NCI-H1694 (cell line): ENCODE results near the gene CYBA.

ENCODE experiments used
- DNase-seq: peaks from one replicate; lab custom pipeline; 2025; lab: John Stamatoyannopoulos, UW

Gene CYBA

DNA sequence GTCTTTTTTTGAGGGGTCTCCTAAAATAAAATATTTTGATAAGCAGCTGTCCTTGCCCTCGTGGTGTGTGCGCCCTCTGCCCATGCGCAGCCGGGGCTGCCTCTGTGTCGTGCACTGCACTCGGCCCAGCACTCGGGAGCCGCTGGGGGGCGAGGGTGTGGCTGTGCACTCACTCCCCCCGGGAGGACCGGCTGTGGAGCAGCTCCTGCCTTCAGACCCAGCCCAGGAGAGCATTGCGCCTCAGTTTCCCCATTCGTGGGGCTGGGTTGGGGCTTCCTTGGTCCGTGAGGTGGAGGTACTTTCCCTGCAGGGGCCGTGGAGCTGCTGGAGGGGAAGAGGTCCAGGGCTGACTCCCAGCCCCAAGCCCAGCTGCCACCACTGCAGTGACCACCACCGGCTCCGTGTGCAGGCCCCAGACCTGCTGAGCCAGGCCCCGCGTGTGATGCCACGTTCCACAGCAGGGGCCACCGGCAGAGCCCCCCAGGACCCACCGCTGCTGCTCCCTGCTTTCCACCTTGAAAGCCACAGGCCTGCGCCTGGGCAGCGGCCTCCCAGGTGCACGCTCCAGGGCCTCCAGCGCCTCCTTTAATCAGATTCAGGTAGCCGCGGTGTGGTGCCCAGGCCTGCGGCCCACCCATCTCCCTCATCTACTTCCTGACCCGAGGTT is 18.8 kb downstream of the CYBA start:
- no peak for DNase-seq

GRCh38 chr16:88631384-88631783 is 19.5 kb downstream of the CYBA start:
- DNase-seq = no peak

DNA sequence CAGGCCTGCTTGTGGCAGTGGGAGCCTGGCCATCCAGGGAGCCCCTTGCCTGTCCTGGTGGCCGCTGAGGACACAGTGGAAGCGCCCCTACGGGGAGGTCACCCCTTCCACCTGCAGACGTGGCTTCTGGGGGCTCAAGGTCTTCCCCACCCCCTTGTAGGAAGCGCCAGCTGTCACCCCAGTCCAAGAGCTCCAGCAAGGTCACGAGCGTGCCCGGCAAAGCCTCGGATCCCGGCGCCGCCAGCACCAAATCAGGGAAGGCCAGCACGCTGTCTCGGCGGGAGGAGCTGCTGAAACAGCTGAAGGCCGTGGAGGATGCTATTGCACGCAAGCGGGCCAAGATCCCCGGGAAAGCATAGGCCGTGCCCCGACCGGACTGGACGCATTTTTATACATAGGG is 19.9 kb downstream of the CYBA start:
- no peak for DNase-seq

GRCh38 chr16:88630433-88630832 is 20.4 kb downstream of the CYBA start:
- DNase-seq = no peak

GRCh38 chr16:88629835-88630234 is 21.0 kb downstream of the CYBA start:
- no peak for DNase-seq

GRCh38 chr16:88628512-88628974 is 22.3 kb downstream of the CYBA start:
- DNase-seq = no peak

DNA sequence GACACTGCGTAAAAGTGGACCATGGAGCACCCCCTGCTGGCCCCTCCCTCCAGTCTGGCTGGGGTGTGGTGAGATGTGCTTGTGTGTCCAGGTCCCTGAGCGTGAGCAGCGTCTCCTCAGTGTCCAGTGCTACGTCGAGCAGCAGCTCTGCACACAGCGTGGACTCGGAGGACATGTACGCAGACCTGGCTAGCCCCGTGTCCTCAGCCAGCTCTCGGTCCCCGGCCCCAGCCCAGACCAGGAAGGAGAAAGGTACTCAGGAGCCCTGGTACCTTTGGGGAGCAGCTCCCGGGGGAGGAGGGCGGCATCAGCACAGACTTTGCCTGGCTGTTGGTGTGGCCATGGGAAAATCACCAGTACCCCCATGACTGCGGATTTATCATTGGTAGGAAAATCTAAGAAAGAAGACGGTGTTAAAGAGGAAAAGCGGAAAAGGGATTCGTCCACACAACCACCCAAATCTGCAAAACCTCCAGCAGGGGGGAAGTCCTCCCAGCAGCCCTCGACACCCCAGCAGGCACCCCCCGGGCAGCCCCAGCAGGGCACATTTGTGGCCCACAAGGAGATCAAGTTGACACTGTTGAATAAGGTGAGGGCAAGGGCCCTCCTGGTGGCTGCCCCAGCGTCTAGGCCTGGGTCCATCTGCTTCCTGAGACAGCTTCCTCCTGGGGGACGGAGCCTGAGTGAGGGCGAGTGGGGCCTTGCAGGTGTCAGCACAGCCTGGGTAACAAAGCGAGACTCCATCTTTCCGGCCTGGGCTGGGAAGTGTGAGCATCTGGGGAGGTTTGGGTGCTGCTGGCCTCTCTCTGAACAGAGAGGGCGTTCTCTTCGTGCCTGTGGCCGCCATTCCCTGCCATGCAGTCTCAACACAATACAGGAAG is 23.1 kb downstream of the CYBA start:
- DNase-seq = no peak

DNA sequence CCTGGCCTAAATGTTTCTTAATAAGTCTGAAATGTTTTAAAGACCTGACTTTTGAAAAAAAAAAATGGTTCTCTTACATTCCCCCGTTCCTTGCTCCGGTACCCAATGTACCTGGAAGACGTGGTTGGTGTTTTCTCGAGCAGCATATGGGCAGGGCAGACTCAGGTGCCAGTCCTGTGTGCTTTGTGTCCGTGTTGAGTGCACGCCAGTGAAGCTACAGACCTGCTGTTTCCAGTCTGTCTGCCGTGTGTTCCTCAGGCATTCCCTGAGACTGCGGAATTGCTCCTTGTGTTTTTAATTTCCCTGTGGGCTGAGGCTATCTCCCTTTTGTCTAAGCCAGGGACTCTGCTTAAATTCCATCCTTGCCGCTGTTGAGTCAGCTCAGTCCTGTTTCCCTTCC is 24.2 kb downstream of the CYBA start:
- DNase-seq = no peak

GRCh38 chr16:88624977-88625576 is 25.8 kb downstream of the CYBA start:
- no peak for DNase-seq

- no peak for DNase-seq
These were observed 26.4 kb downstream of the CYBA start for GRCh38 chr16:88624481-88624880.

GRCh38 chr16:88623858-88624257 is 27.0 kb downstream of the CYBA start:
- DNase-seq = no peak

GRCh38 chr16:88622866-88623265 is 28.0 kb downstream of the CYBA start:
- DNase-seq = no peak

DNA sequence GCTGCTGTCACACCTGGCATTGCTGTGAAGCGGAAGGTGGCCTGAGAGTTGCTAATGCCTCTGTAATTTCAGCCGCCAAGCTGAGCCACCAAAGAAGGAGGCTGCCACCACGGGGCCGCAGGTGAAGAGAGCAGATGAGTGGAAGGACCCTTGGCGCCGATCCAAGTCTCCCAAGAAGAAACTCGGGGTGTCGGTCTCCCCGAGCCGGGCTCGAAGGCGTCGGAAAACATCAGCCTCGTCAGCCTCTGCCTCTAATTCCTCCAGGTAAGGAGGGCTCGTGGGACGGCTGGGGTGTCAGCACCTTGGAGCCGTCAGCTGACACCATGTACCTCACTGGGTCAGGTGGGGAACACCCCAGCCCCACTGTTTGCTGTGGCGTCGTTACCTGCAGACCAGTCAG is 28.7 kb downstream of the CYBA start:
- no peak for DNase-seq

DNA sequence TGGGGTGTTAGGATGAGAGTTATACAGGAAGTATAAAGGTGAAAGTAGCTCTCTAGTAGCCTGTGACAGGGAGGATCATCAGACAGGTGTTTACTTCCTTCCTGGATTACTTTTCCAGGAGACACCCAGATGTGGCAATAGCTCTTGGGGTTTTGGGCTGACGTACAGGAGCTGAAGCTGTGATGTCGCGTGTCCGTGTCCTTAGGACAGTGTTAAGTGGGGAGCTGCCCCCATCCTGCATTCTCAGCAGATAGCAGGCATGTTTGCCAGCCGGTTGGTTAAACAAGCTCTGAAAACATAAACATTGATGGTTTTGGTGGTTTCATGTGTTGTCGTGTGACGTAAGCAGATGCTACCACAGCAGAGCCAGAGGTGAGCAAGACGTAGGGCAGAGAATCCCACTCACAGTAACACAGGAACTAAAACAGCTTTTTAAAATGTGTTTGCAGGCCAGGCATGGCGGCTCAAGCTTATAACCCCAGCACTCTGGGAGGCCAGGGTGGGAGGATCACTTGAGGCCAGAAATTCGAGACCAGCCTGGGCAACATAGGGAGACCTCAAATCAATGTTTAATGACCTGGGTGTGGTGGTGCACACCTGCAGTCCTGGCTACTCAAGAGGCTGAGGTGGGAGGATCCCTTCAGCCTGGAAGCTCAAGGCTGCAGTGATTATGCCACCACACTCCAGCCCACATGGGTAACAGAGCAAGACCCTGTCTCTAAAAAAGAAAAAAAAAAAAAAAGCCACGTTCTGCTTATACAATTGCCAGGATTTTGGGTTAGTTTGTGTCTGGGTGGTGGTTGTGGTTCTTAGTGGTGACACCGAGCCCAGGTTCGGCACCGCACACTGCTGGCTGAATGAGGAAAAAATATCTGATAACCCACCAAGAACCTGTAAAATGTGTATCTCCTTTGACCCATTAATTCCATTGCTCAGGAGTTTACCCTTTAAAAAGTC is 30.7 kb downstream of the CYBA start:
- no peak for DNase-seq

DNA sequence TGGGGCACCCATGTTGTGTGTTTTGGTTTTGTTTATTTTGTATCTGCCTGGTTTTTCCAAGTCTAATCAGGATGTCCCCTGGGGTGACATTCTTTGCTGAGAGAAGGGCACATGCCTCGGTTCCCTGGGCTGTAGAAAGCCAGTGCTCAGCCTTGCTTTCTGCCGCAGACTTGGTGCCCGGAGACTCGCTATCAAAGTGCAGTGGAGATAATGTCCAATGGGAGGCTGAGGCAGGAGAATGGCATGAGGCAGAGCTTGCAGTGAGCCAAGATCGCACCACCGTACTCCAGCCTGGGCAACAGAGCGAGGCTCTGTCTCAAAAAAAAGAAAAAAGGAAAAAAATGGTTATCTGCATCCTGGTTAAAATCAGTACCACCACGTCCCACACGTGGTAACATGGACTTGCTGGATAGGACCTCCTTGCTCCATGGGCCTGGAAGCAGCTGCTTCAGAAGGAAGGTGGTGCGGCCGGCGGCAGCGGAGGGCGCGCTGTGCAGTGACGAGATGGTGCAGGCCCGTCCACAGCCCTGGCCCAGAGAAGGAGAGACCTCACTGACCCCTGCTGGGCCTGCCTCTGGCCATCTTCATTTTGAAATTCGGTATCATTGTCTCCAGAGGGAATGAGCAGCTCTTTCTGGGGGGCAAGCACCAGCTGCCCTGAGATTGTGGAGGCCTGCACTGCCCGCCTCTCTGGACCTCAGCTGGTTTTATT is 31.7 kb downstream of the CYBA start:
- no peak for DNase-seq

DNA sequence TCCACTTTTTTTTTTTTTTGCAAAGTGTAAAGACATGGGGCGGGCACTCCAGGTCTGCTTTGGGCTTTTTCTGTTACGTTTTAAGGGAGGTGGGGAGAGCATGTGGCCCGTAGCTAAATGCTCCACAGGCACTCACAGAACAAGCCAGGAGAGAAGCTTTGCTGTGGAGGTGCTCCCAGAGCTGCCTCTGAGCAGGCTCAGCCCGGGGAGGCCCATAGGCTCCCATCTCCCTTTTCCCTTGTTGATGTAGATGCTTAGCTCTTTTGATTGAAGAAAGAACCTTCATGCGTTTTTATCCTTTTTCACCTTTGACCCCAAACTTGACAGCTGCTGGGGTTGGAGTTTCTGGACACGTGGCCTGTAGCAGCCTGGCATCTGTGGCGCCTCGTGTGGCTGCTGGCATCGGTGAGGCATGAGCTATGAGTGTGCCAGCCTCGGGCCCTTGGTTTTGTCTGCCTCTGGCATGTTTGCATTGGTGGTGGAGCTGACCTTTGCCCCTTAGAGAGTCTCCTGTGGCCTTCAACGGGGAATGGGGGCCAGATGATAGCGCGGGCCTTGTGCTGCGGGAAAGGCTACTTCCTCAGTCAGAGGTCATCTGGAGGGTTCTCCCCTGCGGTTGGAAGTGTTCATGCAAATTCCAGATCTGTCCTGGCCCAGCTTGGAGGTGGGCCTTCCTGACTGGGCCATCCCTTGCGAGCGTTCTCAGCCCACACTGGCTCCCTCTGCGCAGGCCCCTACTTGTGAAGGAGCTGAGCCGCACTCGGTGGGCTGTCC is 32.5 kb downstream of the CYBA start:
- no peak for DNase-seq

GRCh38 chr16:88617268-88618031 is 33.4 kb downstream of the CYBA start:
- no peak for DNase-seq

DNA sequence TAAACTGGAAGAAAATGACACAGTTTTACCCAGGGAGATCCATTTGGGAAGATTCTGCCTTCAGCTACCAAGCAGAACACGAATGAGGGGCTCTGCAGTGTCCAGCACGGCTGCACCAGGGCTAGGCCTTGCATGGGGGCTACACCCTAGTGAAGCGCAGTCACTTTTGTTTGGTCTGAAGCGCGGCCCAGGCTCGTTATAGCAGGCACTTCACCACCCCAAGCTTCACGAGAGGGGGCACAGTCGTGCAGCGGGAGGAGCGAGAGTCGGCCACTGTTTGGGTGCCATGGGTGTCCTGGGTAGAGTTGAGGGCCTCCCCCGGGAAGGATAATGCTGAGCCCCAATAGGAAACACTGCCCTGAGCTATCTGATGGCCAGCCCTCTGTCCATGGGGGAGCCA is 34.1 kb downstream of the CYBA start:
- no peak for DNase-seq

GRCh38 chr16:88616320-88616719 is 34.5 kb downstream of the CYBA start:
- no peak for DNase-seq
